SK-N-SH treated with all-trans-retinoic acid at 6 μM for 48 hours (cell line): ENCODE measurements around the gene GTF3C2.
"Not testable (repeated sequence)": the region's sequence is repeated elsewhere in the genome, so short reads cannot be mapped to it uniquely, and the experiment has no call there.

ENCODE experiments used
- ATAC-seq: fragments of 200-7000 bp; cut with Tn5 transposase; 3 replicates; pipeline ENCODE4 v1.9.1; 2020; ENCODE audit warnings: mild to moderate bottlenecking, moderate library complexity
- ARNTL ChIP-seq: fragments of 450-650 bp; formaldehyde crosslinking; IDR thresholded peaks from 2 replicates; pipeline ENCODE4 v1.5.0; 2020; ENCODE audit warnings: low read depth, mild to moderate bottlenecking, moderate library complexity, borderline replicate concordance
- BACH2 ChIP-seq: fragments of 250-450 bp; sonication (Bioruptor Pico); IDR thresholded peaks from 2 replicates; pipeline ENCODE4 v1.9.0; 2021; ENCODE audit warnings: mild to moderate bottlenecking, borderline replicate concordance
- CREB5 ChIP-seq: fragments of 250-450 bp; sonication (Bioruptor Pico); IDR thresholded peaks from 2 replicates; pipeline ENCODE4 v1.5.1; 2020; ENCODE audit warnings: low read depth, mild to moderate bottlenecking, moderate library complexity
- CSDC2 ChIP-seq: fragments of 250-450 bp; sonication (Bioruptor Pico); IDR thresholded peaks from 2 replicates; pipeline ENCODE4 v1.5.0; 2020; ENCODE audit warnings: mild to moderate bottlenecking, moderate library complexity
- ESRRG ChIP-seq: fragments of 250-450 bp; sonication (Bioruptor Pico); IDR thresholded peaks from 2 replicates; pipeline ENCODE4 v1.6.1; 2021; ENCODE audit warnings: mild to moderate bottlenecking
- ISL1 ChIP-seq: fragments of 250-450 bp; sonication (Bioruptor Pico); IDR thresholded peaks from 2 replicates; pipeline ENCODE4 v2.1.2; 2022; ENCODE audit warnings: mild to moderate bottlenecking, moderate library complexity
- OSR1 ChIP-seq: fragments of 250-450 bp; sonication (Bioruptor Pico); IDR thresholded peaks from 2 replicates; pipeline ENCODE4 v1.8.0; 2022; ENCODE audit warnings: moderate library complexity, mild to moderate bottlenecking, inconsistent platforms
- PATZ1 ChIP-seq: fragments of 250-450 bp; sonication (Bioruptor Pico); IDR thresholded peaks from 2 replicates; pipeline ENCODE4 v1.8.0; 2020; ENCODE audit warnings: mild to moderate bottlenecking, moderate library complexity, borderline replicate concordance
- PPARA ChIP-seq: fragments of 250-450 bp; sonication (Bioruptor Pico); IDR thresholded peaks from 2 replicates; pipeline ENCODE4 v1.5.0; 2020; ENCODE audit warnings: mild to moderate bottlenecking, borderline replicate concordance
- TOX ChIP-seq: fragments of 250-450 bp; sonication (Bioruptor Pico); IDR thresholded peaks from 2 replicates; pipeline ENCODE4 v1.8.0; 2021; ENCODE audit warnings: mild to moderate bottlenecking, moderate library complexity, borderline replicate concordance
- ZFP3 ChIP-seq: fragments of 250-450 bp; sonication (Bioruptor Pico); IDR thresholded peaks from 2 replicates; pipeline ENCODE4 v1.5.0; 2020; ENCODE audit warnings: mild to moderate bottlenecking, moderate library complexity
- ZFP30 ChIP-seq: fragments of 450-650 bp; formaldehyde crosslinking; IDR thresholded peaks from 2 replicates; pipeline ENCODE4 v1.5.0; 2022; ENCODE audit warnings: mild to moderate bottlenecking, moderate library complexity
- ZNF565 ChIP-seq: fragments of 450-650 bp; formaldehyde crosslinking; conservative IDR thresholded peaks from 2 replicates; pipeline ENCODE4 v1.5.0; 2020; ENCODE audit warnings: low read depth, mild to moderate bottlenecking, moderate library complexity
- ZNF70 ChIP-seq: fragments of 450-650 bp; formaldehyde crosslinking; IDR thresholded peaks from 2 replicates; pipeline ENCODE4 v1.5.0; 2020; ENCODE audit warnings: mild to moderate bottlenecking, moderate library complexity
- ZNF8 ChIP-seq: fragments of 450-650 bp; formaldehyde crosslinking; IDR thresholded peaks from 2 replicates; pipeline ENCODE4 v1.5.0; 2020; ENCODE audit warnings: mild to moderate bottlenecking, moderate library complexity
- TF ChIP-seq, protein P1 (sequence below): fragments of 250-450 bp; sonication (Bioruptor Pico); IDR thresholded peaks from 2 replicates; pipeline ENCODE4 v1.5.0; 2020; ENCODE audit warnings: mild to moderate bottlenecking, moderate library complexity
- TF ChIP-seq, protein P2 (sequence below): fragments of 250-450 bp; sonication (Bioruptor Pico); IDR thresholded peaks from 2 replicates; pipeline ENCODE4 v1.5.1; 2021; ENCODE audit warnings: mild to moderate bottlenecking, moderate library complexity
- TF ChIP-seq, protein P3 (sequence below): fragments of 250-450 bp; sonication (Bioruptor Pico); IDR thresholded peaks from 2 replicates; pipeline ENCODE4 v1.8.0; 2021; ENCODE audit warnings: low read depth, mild to moderate bottlenecking, moderate library complexity, borderline replicate concordance

GTF3C2 gene

DNA sequence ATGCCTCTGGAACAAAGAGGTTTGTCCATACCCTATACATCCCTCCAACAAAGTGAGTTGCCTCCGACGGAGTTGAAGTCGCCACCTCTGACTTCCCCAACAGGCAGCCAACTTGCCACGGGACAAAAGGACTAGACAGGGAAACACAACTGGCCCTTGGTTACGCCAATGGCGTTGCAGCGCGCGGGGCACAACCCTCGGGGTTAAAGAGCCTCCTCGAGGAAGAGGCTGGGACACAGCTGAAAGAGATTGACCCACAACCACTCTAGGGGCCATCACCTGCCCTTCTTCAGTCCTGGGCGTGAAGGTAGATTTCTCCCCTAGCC is 545 bp downstream of the GTF3C2 start (continued):
- TF ChIP-seq ZFP3 (CRISPR knock-in tag) (no peak), PATZ1 (CRISPR knock-in tag) (no peak), PPARA (CRISPR knock-in tag) (no peak)

- ATAC-seq = no peak
- no peak for TF ChIP-seq PATZ1 (CRISPR knock-in tag)
- TF ChIP-seq, protein P1, sequence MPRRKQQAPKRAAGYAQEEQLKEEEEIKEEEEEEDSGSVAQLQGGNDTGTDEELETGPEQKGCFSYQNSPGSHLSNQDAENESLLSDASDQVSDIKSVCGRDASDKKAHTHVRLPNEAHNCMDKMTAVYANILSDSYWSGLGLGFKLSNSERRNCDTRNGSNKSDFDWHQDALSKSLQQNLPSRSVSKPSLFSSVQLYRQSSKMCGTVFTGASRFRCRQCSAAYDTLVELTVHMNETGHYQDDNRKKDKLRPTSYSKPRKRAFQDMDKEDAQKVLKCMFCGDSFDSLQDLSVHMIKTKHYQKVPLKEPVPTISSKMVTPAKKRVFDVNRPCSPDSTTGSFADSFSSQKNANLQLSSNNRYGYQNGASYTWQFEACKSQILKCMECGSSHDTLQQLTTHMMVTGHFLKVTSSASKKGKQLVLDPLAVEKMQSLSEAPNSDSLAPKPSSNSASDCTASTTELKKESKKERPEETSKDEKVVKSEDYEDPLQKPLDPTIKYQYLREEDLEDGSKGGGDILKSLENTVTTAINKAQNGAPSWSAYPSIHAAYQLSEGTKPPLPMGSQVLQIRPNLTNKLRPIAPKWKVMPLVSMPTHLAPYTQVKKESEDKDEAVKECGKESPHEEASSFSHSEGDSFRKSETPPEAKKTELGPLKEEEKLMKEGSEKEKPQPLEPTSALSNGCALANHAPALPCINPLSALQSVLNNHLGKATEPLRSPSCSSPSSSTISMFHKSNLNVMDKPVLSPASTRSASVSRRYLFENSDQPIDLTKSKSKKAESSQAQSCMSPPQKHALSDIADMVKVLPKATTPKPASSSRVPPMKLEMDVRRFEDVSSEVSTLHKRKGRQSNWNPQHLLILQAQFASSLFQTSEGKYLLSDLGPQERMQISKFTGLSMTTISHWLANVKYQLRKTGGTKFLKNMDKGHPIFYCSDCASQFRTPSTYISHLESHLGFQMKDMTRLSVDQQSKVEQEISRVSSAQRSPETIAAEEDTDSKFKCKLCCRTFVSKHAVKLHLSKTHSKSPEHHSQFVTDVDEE (CRISPR knock-in tag) = no peak
- TF ChIP-seq CREB5 (CRISPR knock-in tag) = no peak
- TF ChIP-seq ZNF565 (CRISPR knock-in tag) = no peak
- TF ChIP-seq, protein P2, sequence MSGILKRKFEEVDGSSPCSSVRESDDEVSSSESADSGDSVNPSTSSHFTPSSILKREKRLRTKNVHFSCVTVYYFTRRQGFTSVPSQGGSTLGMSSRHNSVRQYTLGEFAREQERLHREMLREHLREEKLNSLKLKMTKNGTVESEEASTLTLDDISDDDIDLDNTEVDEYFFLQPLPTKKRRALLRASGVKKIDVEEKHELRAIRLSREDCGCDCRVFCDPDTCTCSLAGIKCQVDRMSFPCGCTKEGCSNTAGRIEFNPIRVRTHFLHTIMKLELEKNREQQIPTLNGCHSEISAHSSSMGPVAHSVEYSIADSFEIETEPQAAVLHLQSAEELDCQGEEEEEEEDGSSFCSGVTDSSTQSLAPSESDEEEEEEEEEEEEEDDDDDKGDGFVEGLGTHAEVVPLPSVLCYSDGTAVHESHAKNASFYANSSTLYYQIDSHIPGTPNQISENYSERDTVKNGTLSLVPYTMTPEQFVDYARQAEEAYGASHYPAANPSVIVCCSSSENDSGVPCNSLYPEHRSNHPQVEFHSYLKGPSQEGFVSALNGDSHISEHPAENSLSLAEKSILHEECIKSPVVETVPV (CRISPR knock-in tag) = no peak
- TF ChIP-seq ESRRG (CRISPR knock-in tag) = no peak
- TF ChIP-seq ZNF8 (CRISPR knock-in tag) = no peak
- no peak for TF ChIP-seq PPARA (CRISPR knock-in tag)
- TF ChIP-seq ZFP30 = no peak
- no peak for TF ChIP-seq BACH2
- no peak for TF ChIP-seq OSR1
- no peak for TF ChIP-seq ISL1 (CRISPR knock-in tag)
- no peak for TF ChIP-seq ARNTL
- TF ChIP-seq, protein P3, sequence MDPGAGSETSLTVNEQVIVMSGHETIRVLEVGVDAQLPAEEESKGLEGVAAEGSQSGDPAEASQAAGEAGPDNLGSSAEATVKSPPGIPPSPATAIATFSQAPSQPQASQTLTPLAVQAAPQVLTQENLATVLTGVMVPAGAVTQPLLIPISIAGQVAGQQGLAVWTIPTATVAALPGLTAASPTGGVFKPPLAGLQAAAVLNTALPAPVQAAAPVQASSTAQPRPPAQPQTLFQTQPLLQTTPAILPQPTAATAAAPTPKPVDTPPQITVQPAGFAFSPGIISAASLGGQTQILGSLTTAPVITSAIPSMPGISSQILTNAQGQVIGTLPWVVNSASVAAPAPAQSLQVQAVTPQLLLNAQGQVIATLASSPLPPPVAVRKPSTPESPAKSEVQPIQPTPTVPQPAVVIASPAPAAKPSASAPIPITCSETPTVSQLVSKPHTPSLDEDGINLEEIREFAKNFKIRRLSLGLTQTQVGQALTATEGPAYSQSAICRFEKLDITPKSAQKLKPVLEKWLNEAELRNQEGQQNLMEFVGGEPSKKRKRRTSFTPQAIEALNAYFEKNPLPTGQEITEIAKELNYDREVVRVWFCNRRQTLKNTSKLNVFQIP (CRISPR knock-in tag) = no peak
- no peak for TF ChIP-seq TOX
Observed at GRCh38 chr2:27354597-27354927, 2.0 kb downstream of the GTF3C2 start.

GRCh38 chr2:27353762-27354596 is 2.6 kb downstream of the GTF3C2 start:
- no peak for ATAC-seq
- TF ChIP-seq, protein P1 (CRISPR knock-in tag) = no peak
- TF ChIP-seq PATZ1 (CRISPR knock-in tag) = no peak
- no peak for TF ChIP-seq ZNF8 (CRISPR knock-in tag)
- no peak for TF ChIP-seq CSDC2 (CRISPR knock-in tag)
- TF ChIP-seq ZNF70 (CRISPR knock-in tag) = no peak

DNA sequence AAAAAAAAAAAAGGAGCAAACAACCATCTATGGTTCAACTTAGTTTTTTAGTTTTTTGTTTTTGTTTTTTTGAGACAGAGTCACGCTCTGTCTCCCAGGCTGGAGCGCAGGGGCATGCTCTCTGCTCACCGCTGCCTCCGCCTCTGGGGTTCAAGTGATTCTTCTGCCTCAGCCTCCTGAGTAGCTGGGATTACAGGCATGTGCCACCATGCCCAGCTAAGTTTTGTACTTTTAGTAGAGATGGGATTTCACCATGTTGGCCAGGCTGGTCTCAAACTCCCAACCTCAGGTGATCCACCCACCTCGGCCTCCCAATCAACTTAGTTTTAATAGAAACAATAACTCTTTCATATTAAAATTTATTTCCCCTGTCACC is 3.2 kb downstream of the GTF3C2 start:
- not testable (repeated sequence) for ATAC-seq
